Amniotic stem cell (primary cell): ENCODE data around the gene MTMR10.

Experiments used
- DNase-seq: peaks from one replicate; lab custom pipeline; 2025; lab: John Stamatoyannopoulos, UW

The MTMR10 gene

DNA sequence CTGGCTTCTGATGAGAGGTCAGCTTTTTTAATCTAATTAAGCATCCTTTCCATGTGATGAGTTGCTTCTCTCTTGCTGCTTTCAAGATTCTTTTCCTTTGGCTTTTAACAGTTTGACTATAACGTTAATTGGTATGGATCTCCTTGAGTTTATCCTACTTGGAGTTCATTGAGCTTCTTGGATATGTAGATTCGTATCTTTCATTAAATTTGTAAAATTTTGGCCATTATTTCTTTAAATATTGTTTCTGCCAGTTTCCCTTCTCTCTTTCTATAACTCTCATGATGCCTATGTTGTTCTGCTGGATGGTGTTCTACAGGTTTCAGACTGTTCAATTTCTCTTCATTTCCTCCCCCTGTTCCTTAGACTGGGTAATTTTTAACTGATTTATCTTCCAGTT, 21.0 kb upstream of the MTMR10 start:
- no peak for DNase-seq

DNA sequence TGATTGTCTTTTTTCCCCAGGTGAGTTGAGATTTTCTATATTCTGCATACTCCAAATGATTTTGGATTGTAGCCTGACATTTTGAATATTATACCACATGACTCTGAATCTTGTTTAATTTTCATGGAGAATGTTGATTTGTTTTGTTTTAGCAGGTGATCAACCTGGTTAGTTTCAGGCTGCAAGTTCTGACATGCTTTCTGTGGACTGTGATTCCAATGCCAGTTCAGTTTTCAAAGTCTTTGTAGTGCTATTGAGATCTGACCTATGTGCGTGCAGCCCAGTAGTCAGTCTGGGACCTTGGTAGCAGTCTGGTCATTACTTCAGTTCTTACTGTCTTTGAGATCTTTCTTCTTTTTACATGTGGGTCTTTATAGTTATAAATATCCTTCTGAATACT, 18.6 kb upstream of the MTMR10 start:
- DNase-seq, result no peak

- no peak for DNase-seq
Observed at GRCh38 chr15:31005660-31006059, 14.2 kb upstream of the MTMR10 start.

DNA sequence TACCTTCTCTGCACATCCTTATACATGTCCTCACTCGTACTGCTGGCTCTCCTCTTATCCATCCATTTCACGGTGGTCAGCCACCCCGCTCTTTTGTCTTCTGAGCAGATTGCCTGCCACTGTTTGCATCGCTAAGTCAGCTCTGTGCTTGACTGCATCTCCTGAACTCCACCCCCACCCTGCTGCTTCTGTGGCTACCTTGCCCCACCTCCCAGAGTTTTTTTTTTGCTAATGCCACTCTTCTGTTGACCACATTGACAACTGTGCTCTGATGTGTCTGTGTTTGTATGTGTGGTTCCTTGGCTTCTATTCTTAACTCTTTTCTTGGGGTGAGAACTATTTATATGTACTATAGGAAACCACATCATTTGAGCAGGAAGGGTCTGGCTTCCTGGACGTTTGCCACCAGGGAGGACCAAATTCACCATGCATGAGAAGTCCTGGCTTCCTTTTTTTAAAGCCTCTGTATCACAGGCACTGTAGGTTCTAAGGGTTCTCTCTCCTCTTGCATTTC, 12.8 kb upstream of the MTMR10 start:
- no peak for DNase-seq

DNA sequence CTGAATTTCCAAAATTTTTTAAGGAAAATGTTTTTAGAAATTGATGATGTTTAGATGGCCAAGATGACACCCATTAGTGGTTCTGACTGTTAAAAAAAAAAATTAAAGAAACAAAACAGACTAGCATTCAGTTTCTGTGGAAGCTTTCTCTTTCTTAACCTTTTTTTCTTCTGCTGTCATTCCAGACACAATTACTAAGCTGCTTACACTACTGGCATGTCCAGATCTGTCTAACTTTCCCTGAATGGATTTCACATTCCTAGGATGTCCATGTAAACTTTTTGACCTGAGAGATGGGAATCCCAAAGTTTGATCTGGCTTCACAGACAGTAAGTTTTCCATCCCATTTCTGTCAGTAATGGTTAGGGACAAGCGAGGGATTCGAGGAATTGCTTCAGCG, 10.3 kb upstream of the MTMR10 start:
- no peak for DNase-seq

DNA sequence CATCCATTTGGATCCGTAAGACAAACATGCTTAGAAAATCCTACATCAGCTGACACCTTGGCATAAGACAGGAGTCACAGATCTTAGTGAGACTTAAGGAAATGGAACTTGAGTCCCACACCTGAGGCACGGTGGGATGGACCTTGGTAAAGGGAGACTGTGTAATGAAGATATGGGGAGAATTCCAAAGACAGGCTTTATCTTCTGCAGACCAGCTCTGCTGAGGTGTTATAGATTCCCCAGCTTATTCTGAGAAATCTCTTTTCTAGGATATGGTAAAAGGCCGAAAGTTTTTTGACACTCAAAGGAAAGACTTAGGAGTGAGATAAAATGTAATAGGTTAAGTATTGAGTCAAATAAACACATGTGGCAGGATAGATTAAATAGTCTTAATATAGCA, 8.3 kb upstream of the MTMR10 start:
- DNase-seq, result no peak

DNA sequence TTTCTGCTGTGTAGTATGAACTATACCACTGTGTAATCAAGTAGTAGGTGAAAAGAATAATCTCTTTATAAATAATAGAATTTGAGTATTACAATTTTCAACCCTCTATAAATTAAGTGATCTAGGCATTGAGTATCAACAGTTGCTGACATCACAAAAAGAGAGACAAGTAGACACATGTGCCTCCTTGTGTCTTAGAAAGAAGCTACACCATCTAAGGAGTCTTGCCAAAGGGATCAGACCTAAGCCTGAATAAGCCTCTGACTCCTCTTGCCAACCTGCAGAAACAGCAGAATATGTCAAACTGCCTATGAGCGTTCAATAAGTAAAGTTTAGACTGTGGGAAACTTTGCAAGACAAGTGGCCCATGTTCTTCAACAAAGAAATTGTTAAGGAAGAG, 5.8 kb upstream of the MTMR10 start:
- no peak for DNase-seq

GRCh38 chr15:30992249-30992864, 929 bp upstream of the MTMR10 start:
- DNase-seq, result no peak

DNA sequence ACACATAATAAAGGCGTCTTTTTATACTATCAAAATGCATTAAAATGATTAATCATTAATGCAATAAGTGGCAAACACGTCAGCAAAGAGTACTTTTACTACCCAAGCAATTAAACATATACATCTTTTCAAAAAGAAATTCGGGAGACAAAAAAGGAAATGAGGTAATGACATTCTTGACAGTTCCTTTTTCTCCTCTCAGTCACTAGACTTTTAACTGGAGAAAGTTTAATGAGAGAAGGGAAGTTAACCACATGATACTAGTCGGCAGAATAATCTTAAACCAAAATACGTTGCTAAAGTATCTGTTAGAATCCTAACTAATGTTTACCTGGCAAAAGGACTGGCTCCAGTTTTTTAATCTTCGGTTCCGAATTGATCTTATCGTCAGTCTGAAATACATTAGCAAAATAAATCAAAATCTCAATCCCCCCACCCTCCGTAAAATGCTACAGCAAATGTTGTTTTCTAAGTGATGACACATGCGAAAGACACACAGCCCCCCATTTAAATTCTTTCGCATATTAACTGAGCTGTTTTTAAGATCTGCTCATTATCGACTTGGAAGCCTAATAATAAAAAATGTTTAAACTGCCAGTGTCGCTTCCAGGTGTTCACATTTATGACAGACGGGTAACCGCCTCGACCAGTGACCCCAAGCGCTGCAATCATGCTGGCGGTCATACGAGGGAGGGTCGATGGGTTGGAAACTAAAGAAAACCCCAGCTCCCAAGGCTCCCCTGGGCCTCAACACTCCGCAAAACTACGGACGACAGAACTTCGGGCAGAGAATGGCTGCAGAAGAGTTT, 778 bp downstream of the MTMR10 start:
- DNase-seq, result no peak

DNA sequence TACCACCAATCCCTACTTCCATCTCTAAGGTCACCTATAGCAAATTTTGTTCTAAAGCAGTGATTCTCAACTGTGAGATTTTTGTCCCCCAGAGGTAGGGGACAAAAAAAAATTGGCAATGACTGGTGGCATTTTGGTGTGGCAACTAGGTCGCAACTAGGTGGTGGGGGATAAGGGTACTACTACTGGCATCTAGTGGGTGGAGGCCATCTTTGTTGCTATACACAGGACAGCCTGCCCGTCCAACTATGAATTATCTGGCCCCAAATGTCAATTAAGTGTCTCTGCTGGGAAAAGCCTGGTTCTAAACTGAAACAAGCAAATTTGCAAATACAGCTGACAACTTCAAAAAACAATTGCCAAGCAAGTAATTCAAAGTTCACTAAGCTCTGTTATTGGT, 1.4 kb downstream of the MTMR10 start:
- DNase-seq, result no peak

DNA sequence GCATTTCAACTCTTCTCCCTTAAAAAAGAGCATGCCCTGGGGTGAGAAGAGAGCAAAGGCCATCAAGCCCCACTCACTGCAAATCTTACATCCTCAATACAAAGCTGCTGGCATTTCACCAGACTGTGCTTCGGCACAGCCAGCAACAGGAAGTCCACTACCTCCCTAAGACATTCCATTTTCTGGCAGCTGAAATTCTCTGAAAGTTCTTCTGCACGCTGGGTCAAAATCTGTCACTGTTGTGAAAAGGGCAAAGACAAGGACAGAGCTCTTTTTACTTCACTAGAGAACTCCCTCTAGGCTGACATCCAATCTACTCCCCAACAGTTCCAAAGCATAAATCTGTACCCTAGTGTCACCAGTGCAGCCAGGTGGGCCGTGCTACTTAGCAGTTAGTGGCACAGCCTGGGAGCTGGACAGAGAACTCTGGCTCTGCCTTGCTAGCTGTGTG, 6.3 kb downstream of the MTMR10 start:
- DNase-seq, result no peak

DNA sequence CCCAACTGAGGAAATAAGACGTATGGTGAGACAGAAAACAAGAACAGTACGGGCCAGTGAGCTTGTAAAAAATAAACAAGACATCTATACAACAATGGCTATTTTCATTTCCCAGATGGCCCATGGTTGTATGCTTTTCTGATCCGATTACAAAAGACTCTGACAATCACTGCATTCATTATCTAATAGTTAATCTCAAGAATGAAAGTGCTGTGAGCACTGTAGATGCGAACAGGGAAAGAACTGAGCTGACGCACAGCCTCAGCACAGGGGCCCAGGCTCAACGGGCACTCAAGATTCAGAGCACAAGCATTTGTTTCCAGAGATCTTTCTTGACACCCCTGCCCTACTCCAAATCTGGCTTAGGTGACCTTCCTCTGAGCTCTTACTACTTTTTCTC, 6.9 kb downstream of the MTMR10 start:
- no peak for DNase-seq

DNA sequence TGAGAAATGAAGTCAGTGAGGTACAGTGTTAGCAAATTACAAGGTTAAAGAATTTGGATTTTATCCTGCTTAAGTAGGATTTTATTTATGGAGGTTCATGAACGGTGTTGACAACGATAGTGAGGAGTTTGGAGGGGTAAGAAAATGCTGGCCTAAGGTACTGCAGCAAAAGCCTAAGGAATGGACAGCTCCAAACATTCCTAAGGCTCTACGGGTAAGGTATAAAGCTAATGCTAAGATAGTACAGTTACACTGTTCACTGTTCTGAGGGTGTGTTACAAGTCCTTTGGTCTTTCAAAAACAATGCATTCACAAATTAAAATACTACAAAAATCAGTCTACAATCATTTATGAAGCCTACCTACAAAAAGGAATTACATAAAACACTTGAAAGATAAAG, 7.3 kb downstream of the MTMR10 start:
- no peak for DNase-seq

DNA sequence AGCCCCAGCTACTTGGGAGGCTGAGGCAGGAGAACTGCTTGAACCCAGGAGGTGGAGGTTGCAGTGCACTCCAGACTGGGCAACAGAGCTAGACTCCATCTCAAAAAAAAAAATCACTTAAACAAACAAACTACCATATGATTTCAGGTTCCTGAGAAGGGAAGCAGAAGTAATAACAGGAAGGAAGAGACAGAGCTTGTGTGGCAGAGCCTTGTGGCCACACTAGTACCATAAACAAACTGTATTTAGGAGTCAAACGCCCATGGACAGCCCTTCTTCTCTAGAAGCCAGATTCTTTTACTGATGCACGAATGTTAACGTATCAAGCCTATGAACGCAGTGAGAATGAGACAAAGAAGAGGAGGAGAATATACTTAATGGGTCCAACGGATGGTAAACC, 12.0 kb downstream of the MTMR10 start:
- no peak for DNase-seq

- no peak for DNase-seq
Observed at GRCh38 chr15:30978328-30978727, 13.1 kb downstream of the MTMR10 start.

GRCh38 chr15:30974112-30974511, 17.3 kb downstream of the MTMR10 start:
- DNase-seq, result no peak

DNA sequence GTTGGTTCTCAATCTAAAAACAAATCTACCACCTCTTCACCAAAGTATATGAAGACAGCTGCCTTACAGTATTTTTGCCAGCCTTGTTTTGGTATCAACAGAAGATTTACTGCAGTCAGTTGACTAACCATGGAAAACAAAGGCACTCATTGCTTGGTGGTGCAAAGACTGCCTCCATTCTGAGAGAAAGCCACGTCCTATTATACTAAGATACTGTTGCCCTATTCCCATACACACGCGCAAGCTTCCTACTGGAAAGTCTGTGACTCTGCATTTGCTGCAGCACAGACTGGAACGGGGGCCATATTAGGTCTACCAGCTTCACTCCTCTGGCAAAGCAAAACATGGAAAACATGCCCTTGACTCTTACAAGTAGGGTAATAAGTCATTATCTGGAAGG, 18.0 kb downstream of the MTMR10 start:
- DNase-seq, result no peak

DNA sequence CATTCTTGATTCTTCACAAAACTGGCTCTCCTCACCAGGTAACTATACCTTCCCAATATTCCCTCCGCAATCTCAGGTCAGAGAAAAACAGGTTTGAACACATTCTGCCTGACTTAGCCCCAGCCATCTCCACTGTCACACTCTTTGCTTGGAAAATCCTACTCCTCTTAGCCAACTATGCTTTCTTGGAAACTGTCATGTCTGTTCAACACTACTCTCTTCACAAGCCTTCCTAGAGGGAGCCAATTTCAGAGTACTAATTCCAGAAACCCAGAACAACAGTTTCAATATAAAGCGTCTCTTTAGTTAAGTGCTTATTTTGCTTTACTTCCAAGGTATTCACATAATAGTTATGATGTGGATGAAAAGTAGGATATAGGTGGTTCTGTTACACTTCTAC, 21.7 kb downstream of the MTMR10 start:
- no peak for DNase-seq

DNA sequence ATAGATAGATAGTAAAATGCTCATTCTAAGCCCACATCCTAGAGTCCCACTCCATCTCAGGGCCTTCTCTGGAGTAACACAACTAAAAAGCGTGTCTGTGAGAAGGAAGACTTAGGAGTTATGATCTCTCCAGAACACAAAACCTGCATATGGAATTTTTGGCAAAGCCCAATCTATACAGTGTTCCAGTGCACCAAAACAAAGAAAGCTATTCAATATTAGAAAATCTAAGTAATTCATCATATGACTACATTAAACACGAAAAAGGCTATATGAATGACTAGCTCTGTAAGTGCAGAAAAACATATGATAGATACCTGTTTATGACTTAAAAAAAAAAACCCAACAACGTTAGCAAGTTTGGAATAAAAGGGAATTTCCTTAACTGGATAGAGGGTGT, 27.7 kb downstream of the MTMR10 start:
- DNase-seq, result no peak

DNA sequence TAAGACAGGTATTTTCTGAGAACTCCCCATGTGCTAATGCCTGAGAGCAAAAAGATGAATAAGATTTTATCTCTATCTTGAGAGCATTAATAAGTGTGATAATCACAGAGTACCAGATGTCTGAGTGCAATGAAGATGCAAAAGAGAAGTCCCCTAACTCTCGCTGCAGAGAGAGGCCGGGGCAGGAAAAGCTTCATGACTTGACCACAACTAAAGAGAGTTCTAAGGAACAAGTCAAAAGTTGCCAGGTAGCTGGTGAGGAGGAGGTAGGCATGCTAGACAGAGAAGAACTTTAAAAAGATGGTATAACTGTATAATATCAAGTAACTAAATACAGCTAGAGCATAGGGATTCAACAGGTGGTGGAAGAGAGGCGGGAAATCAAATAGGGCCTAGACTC, 28.8 kb downstream of the MTMR10 start:
- no peak for DNase-seq

DNA sequence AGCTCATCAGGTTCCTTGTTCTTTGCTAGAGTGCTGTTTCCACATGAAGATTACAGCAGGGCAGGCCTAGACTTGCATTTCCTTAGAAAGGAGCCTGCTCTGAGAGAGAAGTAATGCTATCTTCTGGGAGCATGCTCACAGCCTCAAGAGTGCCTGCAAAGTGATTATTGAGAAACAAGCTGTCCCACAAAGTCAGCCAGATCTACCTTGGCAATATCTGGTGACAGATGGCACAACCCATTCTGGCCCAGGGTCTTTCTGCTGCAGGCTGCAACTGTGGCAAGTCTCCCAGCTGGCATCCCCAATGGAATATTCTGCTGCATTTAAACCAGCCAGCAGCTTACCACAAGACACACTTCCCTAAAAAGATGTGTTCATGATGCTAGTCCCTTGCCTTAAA, 29.3 kb downstream of the MTMR10 start:
- no peak for DNase-seq

DNA sequence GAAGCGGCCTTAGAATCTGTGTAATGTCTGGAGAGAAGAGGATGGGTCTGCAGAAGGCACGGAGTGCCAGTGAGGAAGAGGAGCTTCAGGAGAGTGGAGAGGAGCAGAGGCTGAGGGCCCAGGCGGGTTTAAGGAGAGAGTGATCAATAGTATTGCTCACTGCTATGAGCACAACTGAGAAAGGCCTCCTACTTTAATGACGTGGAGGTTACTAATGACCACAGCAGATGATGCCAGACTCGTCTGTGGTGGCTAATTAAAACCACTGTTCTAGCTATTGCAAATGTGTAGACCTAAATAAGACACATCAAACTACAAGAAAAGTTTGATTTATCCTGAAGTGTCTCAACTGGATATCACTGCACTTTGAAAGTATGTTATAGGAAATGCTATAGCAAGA, 33.2 kb downstream of the MTMR10 start:
- DNase-seq, result no peak

DNA sequence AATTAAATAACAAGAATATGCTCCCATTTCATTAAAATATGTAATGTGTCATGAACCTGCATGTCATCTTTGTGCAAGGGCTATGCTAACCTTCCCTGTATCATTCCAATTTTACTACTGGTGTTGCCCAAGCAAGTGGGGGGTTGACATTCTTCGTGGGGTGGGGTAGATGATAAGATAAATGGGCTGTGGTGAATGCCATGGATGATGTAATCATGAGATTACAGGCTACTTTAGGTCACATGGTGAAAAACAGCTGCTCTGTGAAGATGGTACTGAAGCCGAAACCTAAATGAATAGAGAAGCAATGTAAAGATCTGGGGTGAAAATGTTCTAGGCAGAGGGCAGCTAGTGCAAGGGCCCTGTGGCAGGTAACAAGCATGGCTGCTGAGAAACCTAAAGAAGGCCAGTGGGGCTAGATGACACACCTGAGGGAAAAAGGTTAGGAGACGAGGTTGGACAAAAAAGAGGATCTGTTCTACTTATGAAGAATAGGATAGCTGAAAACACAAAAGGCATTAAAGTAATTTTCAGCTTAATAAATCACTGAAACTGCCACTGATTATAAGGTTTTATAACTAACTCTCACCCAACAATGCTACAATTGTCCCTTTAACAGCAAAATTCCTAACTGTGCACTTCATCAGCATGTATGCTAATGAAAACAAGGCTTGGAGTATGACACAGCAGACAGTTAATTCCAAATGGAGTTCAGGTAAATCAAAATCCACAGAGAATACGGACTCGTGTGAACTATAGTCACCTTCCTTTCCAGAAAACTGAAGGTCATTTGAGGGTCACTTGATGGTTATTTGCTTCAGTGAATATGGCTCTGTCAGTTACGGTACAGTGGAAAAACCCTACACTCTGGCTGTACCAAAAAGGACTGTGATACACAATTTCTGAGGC, 35.0 kb downstream of the MTMR10 start:
- no peak for DNase-seq
